GM21723 (cell line): ENCODE results near the gene PEX6.
A peak's percentile ranks its signal among the peaks of the same experiment; 100 is the strongest.

Source experiments
- ATAC-seq: cut with Tn5 transposase; IDR thresholded peaks from one replicate; pipeline ENCODE4 v1.9.1; 2021; ENCODE audit warnings: mild to moderate bottlenecking, moderate library complexity; ENCODE audit not compliant: unreplicated experiment

Gene PEX6

GRCh38 chr6:42937548-42938427 lies 41.2 kb downstream of the PEX6 start:
- no peak for ATAC-seq

- no peak for ATAC-seq
Observed at GRCh38 chr6:42936398-42936797, 42.6 kb downstream of the PEX6 start.

- ATAC-seq = no peak
Observed at GRCh38 chr6:42935322-42935721, 43.7 kb downstream of the PEX6 start.

GRCh38 chr6:42933205-42933604 lies 45.8 kb downstream of the PEX6 start:
- ATAC-seq = no peak

GRCh38 chr6:42932412-42932811 lies 46.6 kb downstream of the PEX6 start:
- ATAC-seq = no peak

- peak; percentile 48 for ATAC-seq
Observed at GRCh38 chr6:42929821-42930360, 49.1 kb downstream of the PEX6 start.

GRCh38 chr6:42928986-42929820 lies 49.8 kb downstream of the PEX6 start, which contains the start of gene CNPY3:
Gene CNPY3 (plus strand): TSS chr6:42929480. CDS start chr6:42929571, 91 bp downstream.
- ATAC-seq = peak; percentile 82

GRCh38 chr6:42925248-42925857 lies 53.6 kb downstream of the PEX6 start:
- ATAC-seq = no peak

GRCh38 chr6:42923666-42924065 lies 55.3 kb downstream of the PEX6 start:
- no peak for ATAC-seq

- ATAC-seq = no peak
Observed at GRCh38 chr6:42921801-42922200, 57.2 kb downstream of the PEX6 start.

GRCh38 chr6:42916288-42916687 lies 62.7 kb downstream of the PEX6 start:
- ATAC-seq = no peak

- no peak for ATAC-seq
Observed at GRCh38 chr6:42915732-42916131, 63.2 kb downstream of the PEX6 start, which contains the start of gene PTCRA. Gene PTCRA (plus strand): TSS chr6:42916053. CDS start chr6:42916070, 17 bp downstream.

GRCh38 chr6:42914546-42914945 lies 64.4 kb downstream of the PEX6 start:
- ATAC-seq = no peak
